HG03342 (cell line): ENCODE measurements around the gene IFNW1.

Source experiments
- ATAC-seq: cut with Tn5 transposase; IDR thresholded peaks from one replicate; pipeline ENCODE4 v1.9.1; 2021; ENCODE audit warnings: mild to moderate bottlenecking, moderate library complexity; ENCODE audit not compliant: unreplicated experiment

Gene IFNW1

DNA sequence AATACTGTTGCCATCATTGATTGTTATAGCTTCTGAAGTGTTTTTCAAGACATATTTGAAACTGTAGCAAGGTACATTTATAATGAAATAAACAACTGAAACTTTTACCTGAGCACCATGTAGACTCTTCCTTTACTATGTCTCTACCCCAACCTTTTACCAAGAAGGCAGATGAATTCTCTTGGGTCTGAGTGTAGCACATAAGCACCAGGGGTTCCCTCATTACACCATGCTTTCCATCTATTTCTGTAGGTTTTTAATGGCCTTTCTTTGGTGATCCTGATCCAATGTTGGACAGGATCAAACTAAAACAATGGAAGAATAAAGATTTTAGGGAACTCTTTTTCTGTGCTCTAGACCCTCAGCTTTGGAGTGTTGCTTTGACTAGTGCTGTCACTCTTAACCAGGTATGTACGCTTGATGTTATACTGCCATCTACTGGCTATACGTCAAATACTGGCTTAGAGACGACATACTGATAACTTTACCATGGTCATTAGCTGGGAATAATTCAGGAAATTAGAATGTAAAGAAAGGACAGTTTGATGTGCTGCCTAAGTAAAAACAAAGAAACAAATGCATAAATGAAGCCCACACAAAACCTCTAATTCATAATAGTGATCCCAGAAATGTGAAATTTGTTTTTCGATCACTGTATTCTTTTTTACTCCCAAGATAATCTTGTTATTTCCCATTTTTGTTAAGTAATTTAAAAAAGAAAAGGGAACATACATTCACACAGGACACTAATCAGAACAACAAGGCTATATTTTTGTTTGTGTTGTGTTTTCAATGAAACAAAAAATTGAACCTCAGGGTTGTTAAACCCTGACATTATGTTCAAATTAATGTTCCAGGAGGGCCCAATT lies 30.7 kb downstream of the IFNW1 start:
- ATAC-seq = peak; percentile 95

DNA sequence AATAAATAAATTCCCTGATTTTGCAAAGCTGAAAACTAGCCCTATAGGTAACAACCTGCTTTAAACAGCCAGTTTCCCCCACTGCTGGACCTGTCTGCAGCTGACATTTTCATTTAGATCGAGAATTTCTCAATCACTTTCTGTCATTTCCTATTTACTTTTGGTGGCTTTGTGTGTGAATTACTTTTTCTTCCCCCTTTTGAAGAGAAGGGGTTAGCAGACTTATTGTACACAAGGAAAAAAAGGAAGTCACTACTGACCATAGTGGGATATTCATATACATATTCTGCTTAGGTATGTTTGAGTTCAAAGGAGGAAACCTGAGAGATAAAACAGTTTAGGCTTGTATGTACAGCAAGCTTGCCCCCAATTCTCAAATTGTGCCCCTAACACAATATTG lies 36.8 kb downstream of the IFNW1 start:
- no peak for ATAC-seq

DNA sequence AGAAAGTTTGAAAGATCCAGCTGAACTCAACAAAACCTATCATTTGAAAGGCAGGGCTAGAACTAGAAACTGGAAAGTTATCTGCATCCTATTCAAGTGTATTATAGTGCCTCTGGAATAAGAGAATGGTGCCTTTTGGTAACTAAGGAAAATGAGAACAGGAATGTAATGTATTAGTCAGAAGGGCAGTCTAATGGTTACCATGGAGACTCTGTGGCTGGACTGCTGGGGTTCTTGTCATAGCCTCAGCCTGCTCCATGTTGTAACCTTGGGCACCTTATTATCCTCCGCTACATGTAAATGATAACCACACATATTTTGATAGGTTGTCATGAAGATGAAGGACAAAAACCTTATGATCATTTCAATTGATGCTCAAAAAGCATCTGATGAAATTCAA lies 39.3 kb downstream of the IFNW1 start:
- no peak for ATAC-seq

DNA sequence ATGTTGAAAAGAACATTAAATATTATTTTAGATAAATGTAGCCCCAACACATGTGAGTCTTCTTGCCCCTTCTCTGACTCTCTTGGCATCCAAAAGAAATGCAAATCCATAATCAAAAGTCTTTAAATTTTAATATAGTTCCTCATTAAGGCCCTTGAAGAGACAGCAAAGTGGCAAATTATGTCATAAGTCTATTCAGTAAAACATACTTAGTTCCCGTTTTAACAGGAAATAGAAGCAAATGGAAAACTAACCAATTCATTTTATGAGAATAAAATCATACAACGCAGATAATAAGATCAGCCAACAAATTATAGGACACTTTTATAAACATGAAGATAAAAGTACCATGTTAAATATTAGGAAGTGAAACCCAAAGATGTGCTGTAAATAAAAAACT lies 43.8 kb downstream of the IFNW1 start:
- no peak for ATAC-seq

DNA sequence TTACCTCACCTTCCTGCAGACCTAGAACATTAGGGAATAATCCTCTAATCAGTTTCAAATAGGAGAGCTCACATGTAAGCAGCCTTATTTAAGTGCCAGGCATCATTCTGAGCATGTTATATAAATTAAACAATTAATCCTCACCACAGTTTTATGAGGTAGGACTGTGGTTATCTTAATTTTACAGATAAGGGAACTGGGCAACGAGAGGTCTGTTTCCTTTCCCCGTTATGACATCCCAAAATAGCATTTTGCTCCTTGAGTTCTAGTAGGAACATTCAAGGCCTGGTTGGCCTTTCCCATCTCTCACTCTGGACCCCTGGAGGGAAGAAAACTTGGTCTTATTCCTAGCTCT lies 44.8 kb downstream of the IFNW1 start:
- ATAC-seq = peak; percentile 4

DNA sequence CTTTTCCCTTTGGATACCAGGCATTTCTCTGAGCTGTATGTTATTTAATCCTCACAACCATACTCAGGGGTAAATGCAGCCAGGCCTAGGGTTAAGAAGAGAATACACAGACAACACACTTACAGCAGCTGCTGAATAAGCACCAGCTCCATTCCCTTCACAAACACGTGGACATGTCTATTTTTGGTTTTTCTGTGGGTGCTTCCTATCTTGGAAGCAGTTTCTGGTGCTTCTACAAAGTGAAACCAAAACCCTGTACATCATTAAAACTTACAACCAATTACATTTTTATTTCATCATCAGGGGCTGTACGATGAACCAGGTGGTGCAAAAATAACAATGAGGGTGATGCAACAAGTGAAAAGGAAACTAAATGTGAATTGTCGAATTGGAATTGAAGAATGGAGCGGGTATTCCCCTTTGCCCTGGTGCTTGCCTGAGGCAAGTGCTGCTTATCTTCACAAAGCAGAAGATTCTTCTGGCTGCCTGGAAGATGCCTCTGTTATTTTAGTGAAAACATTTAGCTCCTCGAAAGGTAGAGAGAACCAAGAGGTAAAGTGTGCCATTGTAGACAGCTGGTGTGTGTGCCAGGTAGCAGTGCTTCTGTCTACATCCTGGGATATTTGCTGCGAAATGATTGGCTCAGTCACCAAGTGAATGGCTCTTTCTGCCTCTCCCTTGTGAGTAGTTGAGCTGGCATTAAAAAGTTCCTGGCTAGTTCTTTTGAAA lies 45.3 kb downstream of the IFNW1 start:
- peak; percentile 90 for ATAC-seq

DNA sequence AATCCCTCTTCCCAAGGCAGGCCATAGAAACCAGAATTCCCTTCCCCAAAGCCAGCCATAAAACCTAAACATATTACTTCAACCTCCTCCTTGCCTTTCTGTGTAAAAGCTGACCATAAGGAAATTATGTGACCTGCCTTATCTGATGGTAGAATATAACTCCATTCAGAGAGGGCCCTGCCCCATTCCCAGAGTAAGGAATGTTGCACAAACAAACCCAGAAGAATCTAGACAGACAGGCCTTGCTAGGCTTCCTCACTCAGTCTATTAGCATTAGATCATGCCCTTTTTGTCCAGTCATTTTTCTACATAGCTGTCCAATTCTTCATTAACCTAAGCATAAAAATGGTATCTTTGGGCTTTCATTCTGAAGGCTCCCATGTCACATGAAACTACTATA lies 46.1 kb downstream of the IFNW1 start:
- ATAC-seq = no peak
